K562 treated with DMSO at 1 percent for 24 hours (cell line): ENCODE results near the gene MCF2L. TPM values are rescaled to one million over a fixed set of nuclear protein-coding genes. Genes with fewer than 3 reads are reported as not detected.

ENCODE experiments used
- total RNA-seq: library from RNA; unstranded; fragments of 300-600 nt; gene quantifications from 2 replicates; pipeline ENCODE4 v1.2.3, GENCODE V29; 2022; ENCODE audit warnings: low read depth; ENCODE audit not compliant: insufficient read depth

The MCF2L gene, protein sequence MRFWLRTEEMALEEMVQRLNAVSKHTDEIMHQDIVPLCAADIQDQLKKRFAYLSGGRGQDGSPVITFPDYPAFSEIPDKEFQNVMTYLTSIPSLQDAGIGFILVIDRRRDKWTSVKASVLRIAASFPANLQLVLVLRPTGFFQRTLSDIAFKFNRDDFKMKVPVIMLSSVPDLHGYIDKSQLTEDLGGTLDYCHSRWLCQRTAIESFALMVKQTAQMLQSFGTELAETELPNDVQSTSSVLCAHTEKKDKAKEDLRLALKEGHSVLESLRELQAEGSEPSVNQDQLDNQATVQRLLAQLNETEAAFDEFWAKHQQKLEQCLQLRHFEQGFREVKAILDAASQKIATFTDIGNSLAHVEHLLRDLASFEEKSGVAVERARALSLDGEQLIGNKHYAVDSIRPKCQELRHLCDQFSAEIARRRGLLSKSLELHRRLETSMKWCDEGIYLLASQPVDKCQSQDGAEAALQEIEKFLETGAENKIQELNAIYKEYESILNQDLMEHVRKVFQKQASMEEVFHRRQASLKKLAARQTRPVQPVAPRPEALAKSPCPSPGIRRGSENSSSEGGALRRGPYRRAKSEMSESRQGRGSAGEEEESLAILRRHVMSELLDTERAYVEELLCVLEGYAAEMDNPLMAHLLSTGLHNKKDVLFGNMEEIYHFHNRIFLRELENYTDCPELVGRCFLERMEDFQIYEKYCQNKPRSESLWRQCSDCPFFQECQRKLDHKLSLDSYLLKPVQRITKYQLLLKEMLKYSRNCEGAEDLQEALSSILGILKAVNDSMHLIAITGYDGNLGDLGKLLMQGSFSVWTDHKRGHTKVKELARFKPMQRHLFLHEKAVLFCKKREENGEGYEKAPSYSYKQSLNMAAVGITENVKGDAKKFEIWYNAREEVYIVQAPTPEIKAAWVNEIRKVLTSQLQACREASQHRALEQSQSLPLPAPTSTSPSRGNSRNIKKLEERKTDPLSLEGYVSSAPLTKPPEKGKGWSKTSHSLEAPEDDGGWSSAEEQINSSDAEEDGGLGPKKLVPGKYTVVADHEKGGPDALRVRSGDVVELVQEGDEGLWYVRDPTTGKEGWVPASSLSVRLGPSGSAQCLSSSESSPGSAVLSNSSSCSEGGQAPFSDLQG
- 0.20 TPM in 1 of 2 replicates, not detected in the other for total RNA-seq

DNA sequence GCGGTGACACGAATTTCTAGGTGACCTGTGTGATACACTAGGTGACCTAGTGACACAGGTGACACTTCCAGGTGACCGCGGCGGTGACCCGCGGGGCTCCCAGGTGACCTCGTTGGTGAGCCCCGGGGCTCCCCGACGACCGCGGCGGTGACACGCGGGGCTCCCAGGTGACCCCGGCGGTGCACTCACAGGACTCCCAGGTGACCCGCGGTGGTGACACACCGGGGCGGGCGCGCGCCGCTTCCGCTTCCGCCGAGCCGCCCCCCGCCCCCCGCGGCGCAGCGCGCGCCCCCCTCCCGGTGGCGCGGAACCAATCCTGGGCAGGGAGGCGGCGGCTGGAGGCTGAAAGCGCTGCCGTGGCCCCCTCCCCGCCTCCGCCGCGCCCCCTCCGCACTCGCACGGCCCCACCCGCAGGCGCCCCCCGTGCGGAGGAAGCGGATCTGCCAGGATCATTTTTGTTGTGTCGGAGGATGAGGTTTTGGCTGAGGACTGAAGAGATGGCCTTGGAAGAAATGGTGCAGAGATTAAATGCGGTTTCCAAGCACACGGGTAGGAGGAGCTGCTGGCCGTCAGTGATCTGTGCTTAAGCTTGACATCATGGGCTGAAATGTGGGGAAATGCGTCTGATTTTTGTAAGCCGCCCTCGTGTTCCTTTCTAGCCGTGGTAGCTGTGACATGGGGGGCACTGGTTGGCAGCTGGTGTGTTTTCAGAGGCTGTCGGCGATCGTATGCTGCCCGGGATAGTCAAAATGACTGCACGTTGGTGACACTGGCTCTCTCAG is at the start of gene MCF2L:
MCF2L (plus strand) TSS at position 305 of the 782 bp plus-strand sequence; CDS start at position 471, 166 bp downstream.

DNA sequence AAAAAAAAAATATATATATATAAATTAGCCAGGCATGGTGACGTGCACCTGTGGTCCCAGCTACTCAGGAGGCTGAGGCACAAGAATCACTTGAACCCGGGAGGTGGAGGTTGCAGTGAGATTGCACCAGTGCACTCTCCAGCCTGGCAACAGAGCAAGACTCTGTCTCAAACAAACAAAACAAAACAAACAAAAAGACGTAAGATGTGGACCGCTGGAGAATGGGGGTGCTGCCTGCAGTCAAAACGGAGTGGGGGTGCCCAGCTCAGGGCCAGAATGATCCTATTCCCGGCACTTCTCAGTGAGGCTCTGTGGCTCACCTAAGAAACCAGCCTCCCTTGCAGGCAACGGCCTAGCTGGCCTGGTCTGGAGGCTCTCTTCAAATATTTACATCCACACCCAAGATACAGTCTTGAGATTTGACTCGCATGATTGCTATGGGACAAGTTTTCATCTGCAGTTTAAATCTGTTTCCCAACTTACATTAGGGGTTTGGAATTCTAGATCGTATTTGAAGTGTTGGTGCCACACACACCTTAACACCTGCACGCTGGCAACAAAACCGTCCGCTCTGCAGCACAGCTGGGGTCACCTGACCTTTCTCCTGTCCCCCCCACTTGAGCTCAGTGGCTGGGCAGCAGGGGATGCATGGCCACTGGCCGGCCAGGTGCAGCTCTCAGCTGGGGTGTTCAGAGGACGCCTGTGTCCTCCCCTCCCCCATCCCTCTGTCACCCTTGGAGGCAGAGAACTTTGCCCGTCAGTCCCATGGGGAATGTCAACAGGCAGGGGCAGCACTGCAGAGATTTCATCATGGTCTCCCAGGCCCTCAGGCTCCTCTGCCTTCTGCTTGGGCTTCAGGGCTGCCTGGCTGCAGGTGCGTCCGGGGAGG is 136.3 kb downstream of the MCF2L start, which contains the start of gene F7:
F7 (plus strand) TSS at position 760 of the 889 bp plus-strand sequence; CDS start at position 811, 51 bp downstream.

DNA sequence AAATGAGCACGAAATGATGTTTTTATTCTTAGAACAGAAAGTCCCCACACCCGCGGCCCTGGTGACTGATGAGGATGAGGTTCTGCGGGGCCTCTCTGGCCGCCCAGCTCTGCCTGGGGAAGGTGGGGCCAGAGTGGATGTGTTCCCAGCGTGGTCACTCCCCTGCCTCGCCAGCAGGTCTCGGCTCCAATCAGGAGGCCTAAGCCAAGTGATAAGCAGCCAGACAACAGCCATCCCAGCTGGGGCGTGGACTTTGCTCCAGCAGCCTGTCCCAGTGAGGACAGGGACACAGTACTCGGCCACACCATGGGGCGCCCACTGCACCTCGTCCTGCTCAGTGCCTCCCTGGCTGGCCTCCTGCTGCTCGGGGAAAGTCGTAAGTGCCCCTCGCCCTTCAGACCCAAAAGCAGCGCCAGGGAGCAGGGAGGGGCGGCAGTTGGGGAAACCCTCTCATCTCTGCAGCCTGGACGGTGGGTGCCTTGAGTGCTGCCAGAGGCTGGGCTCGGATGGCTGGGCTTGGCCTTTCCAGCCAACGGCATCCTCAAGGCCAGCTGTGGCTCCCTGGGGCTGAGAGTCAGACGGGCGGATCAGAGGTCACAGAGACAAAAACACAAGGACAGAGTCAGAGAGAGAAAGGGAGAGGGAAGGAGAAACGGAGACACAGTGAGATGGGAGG is 153.7 kb downstream of the MCF2L start, which contains the start of gene F10:
F10 (plus strand) TSS at position 250 of the 676 bp plus-strand sequence; CDS start at position 307, 57 bp downstream.

Other genes starting within 250 kb of the MCF2L start
- not detected in 2 replicates for gene F7, start 136.6 kb downstream of the MCF2L start, total RNA-seq
- 0.76 TPM in 1 of 2 replicates, not detected in the other for gene F10, start 153.6 kb downstream of the MCF2L start, total RNA-seq
- 0.19 TPM in 1 of 2 replicates, not detected in the other for gene PROZ, start 189.4 kb downstream of the MCF2L start, total RNA-seq
- 22.4 and 24.2 TPM in 2 replicates for gene PCID2, start 239.5 kb downstream of the MCF2L start, total RNA-seq
- 33.5 and 35.3 TPM in 2 replicates for gene CUL4A, start 240.4 kb downstream of the MCF2L start, total RNA-seq